GM15510 (cell line): ENCODE measurements around the gene REXO4.

Experiments used
- POLR2A ChIP-seq: IDR thresholded peaks from 3 replicates; pipeline ENCODE4 v1.6.1; 2011; ENCODE audit warnings: borderline replicate concordance; ENCODE audit not compliant: insufficient read length; ENCODE audit errors: extremely low read depth

Gene REXO4

GRCh38 chr9:133454943-133455673 lies 37.3 kb upstream of the REXO4 start:
- no peak for TF ChIP-seq POLR2A

- no peak for TF ChIP-seq POLR2A
Measured at GRCh38 chr9:133454325-133454724, 36.5 kb upstream of the REXO4 start.

GRCh38 chr9:133453651-133454050 lies 35.8 kb upstream of the REXO4 start:
- TF ChIP-seq POLR2A: no peak

- TF ChIP-seq POLR2A: no peak
Measured at GRCh38 chr9:133452562-133452961, 34.8 kb upstream of the REXO4 start.

GRCh38 chr9:133449760-133450159 lies 31.9 kb upstream of the REXO4 start:
- TF ChIP-seq POLR2A: no peak

- TF ChIP-seq POLR2A: no peak
Measured at GRCh38 chr9:133448487-133448972, 30.7 kb upstream of the REXO4 start.

GRCh38 chr9:133445293-133445969 lies 27.6 kb upstream of the REXO4 start:
- TF ChIP-seq POLR2A: no peak

GRCh38 chr9:133443982-133444381 lies 26.2 kb upstream of the REXO4 start:
- TF ChIP-seq POLR2A: no peak

- no peak for TF ChIP-seq POLR2A
Measured at GRCh38 chr9:133443248-133443647, 25.4 kb upstream of the REXO4 start.

GRCh38 chr9:133441571-133441970 lies 23.8 kb upstream of the REXO4 start:
- TF ChIP-seq POLR2A: no peak

GRCh38 chr9:133440874-133441273 lies 23.1 kb upstream of the REXO4 start:
- no peak for TF ChIP-seq POLR2A

GRCh38 chr9:133439337-133439736 lies 21.5 kb upstream of the REXO4 start:
- TF ChIP-seq POLR2A: no peak

- no peak for TF ChIP-seq POLR2A
Measured at GRCh38 chr9:133437753-133438531, 20.1 kb upstream of the REXO4 start.

- TF ChIP-seq POLR2A: no peak
Measured at GRCh38 chr9:133436681-133437080, 18.9 kb upstream of the REXO4 start.

- no peak for TF ChIP-seq POLR2A
Measured at GRCh38 chr9:133433351-133433843, 15.6 kb upstream of the REXO4 start.
